Liver (tissue), 9 donors: ENCODE data around the gene KRT83. TPM values are rescaled to one million over a fixed set of nuclear protein-coding genes. Genes with fewer than 3 reads are reported as not detected.

Source experiments
- DNase-seq: peaks from one replicate; pipeline ENCODE4 v3.0.0-alpha.2; 2017; ENCODE audit warnings: low spot score
- H3K27ac ChIP-seq, 2 donors: one replicate each; pipeline ENCODE4 v1.7.0; 2013; ENCODE audit warnings: inconsistent platforms in 2 of 2, low read length in 2 of 2, control low read depth in 1 of 2, low read depth in 1 of 2, mild to moderate bottlenecking in 1 of 2
- H3K27me3 ChIP-seq, 4 donors: one replicate each; pipeline versions ENCODE4 v1.6.1 to v1.7.0; 2013; ENCODE audit warnings: low read length in 3 of 4, inconsistent platforms in 1 of 4, mild to moderate bottlenecking in 1 of 4, moderate library complexity in 1 of 4; ENCODE audit not compliant: control insufficient read depth in 4 of 4, insufficient read depth in 4 of 4
- H3K36me3 ChIP-seq, 4 donors: one replicate each; pipeline versions ENCODE4 v1.6.1 to v1.7.0; 2013; ENCODE audit warnings: low read length in 3 of 4, mild to moderate bottlenecking in 3 of 4, low read depth in 1 of 4, moderate library complexity in 1 of 4; ENCODE audit not compliant: control insufficient read depth in 4 of 4, insufficient read depth in 3 of 4
- H3K4me1 ChIP-seq, 4 donors: one replicate each; pipeline versions ENCODE4 v1.6.1 to v1.7.0; 2013; ENCODE audit warnings: low read length in 3 of 4, mild to moderate bottlenecking in 3 of 4, moderate library complexity in 1 of 4; ENCODE audit not compliant: control insufficient read depth in 4 of 4, insufficient read depth in 4 of 4
- H3K4me3 ChIP-seq, 3 donors: one replicate each; pipeline versions ENCODE4 v1.6.1 to v1.7.0; 2013; ENCODE audit warnings: low read length in 3 of 3, control low read depth in 1 of 3, low read depth in 1 of 3, mild to moderate bottlenecking in 1 of 3
- H3K9ac ChIP-seq, 2 donors: one replicate each; pipeline ENCODE4 v1.7.0; 2013; ENCODE audit warnings: low read length in 2 of 2, mild to moderate bottlenecking in 2 of 2, moderate library complexity in 2 of 2, control low read depth in 1 of 2, low read depth in 1 of 2
- H3K9me3 ChIP-seq, 4 donors: one replicate each; pipeline versions ENCODE4 v1.6.1 to v1.7.0; 2013; ENCODE audit warnings: low read length in 3 of 4; ENCODE audit not compliant: control insufficient read depth in 4 of 4
- CTCF ChIP-seq: fragments of 150-350 bp; IDR thresholded peaks from 2 replicates; pipeline ENCODE4 v1.5.1; 2017; ENCODE audit warnings: improper control_type of control experiment, low read depth, low read length; ENCODE audit not compliant: missing input control
- EGR1 ChIP-seq, 2 donors: IDR thresholded peaks; 2 replicates each; pipeline ENCODE4 v1.6.1; 2016 to 2018; ENCODE audit warnings: antibody characterized with exemption in 2 of 2, low read depth in 2 of 2
- GABPA ChIP-seq, 2 donors: IDR thresholded peaks in 1 of 2; conservative IDR thresholded peaks in 1 of 2; 2 replicates each; pipeline ENCODE4 v1.6.1; 2016; ENCODE audit warnings: antibody characterized with exemption in 2 of 2, mild to moderate bottlenecking in 1 of 2, moderate library complexity in 1 of 2
- HNF4A ChIP-seq, 2 donors: conservative IDR thresholded peaks; 2 replicates each; pipeline ENCODE4 v1.6.1; 2016; ENCODE audit warnings: antibody characterized with exemption in 2 of 2, mild to moderate bottlenecking in 2 of 2
- HNF4G ChIP-seq: IDR thresholded peaks from 2 replicates; pipeline ENCODE4 v1.6.1; 2016; ENCODE audit warnings: antibody characterized with exemption
- NR2F2 ChIP-seq: IDR thresholded peaks from 2 replicates; pipeline ENCODE4 v1.6.1; 2016; ENCODE audit warnings: antibody characterized with exemption
- RAD21 ChIP-seq, 2 donors: IDR thresholded peaks; 2 replicates each; pipeline ENCODE4 v1.6.1; 2016; ENCODE audit warnings: antibody characterized with exemption in 2 of 2, mild to moderate bottlenecking in 2 of 2
- RXRA ChIP-seq, 2 donors: IDR thresholded peaks; 2 replicates each; pipeline ENCODE4 v1.6.1; 2017 to 2018; ENCODE audit warnings: antibody characterized with exemption in 2 of 2, mild to moderate bottlenecking in 1 of 2
- SP1 ChIP-seq: IDR thresholded peaks from 2 replicates; pipeline ENCODE4 v1.6.1; 2018; ENCODE audit warnings: antibody characterized with exemption, mild to moderate bottlenecking
- TAF1 ChIP-seq: conservative IDR thresholded peaks from 2 replicates; pipeline ENCODE4 v1.6.1; 2016; ENCODE audit warnings: antibody characterized with exemption, mild to moderate bottlenecking
- YY1 ChIP-seq: IDR thresholded peaks from 2 replicates; pipeline ENCODE4 v1.6.1; 2016; ENCODE audit warnings: antibody characterized with exemption, mild to moderate bottlenecking
- ZBTB33 ChIP-seq: IDR thresholded peaks from 2 replicates; pipeline ENCODE4 v1.6.1; 2016; ENCODE audit warnings: antibody characterized with exemption
- WGBS: extraction: QIAGEN DNeasy Blood & Tissue Kit; methylation state at CpG from one replicate; pipeline ENCODE4 v1.1.7; 2013; 5-methylcytosine and 5-hydroxymethylcytosine counted together
- polyA plus RNA-seq, 2 donors: library from polyadenylated mRNA; stranded (reverse) in 1 of 2; unstranded in 1 of 2; fragments of 200-250 nt in 1 of 2; fragments of >200 nt in 1 of 2; fragmentation: Nextera tagmentation in 1 of 2; extraction: Ambion mirVana in 1 of 2; gene quantifications; one replicate each; pipeline versions ENCODE4 v1.2.1 to v1.2.3, GENCODE V29; 2013 to 2015
- total RNA-seq, 2 donors: library from RNA; depleted of rRNA; stranded (reverse); fragments of >200 nt; gene quantifications; one replicate each; pipeline ENCODE4 v1.2.3, GENCODE V29; 2014
- TF ChIP-seq, protein P1 (sequence below): IDR thresholded peaks from 2 replicates; pipeline ENCODE4 v1.6.1; 2016; ENCODE audit warnings: antibody characterized with exemption
- TF ChIP-seq, protein P2 (sequence below): IDR thresholded peaks from 2 replicates; pipeline ENCODE4 v1.6.1; 2016; ENCODE audit warnings: antibody characterized with exemption
- TF ChIP-seq, protein P3 (sequence below): IDR thresholded peaks from 2 replicates; pipeline ENCODE4 v1.6.1; 2016; ENCODE audit warnings: antibody characterized with exemption, mild to moderate bottlenecking
- donor health status: healthy.
- donor health status: healthy.
- donor health status: healthy.
- donor health status: healthy.
- donor health status: healthy.

Gene KRT83
- total and polyA plus RNA-seq, 4 donors: not detected

DNA sequence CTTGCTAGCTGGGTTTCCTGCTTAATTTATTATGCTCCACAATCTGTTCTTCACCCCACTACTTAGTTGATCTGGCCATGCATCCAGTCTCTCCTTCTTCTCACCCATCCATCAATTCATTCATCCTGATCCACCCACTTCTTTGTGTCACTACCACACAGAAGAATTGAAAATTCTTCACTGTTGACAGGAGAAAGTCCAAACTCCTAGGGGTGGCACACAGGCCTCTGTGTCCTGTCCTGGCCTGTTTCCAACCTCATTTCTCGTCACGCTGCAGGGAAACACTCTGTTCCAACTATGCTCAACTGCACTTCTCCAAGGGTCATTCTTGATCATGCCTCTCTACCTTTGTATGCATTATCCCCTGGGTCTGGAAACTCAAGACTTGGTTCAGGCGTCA, 10.6 kb upstream of the KRT83 start:
- H3K27ac ChIP-seq: no peak overlapping the region
- DNase-seq: no peak
- no peaks in the 10 kb centered on the region for H3K36me3 ChIP-seq
- H3K27me3 ChIP-seq: no peaks in the 10 kb centered on the region
- H3K4me3 ChIP-seq: no peak overlapping the region
- H3K9ac ChIP-seq: no peak overlapping the region
- no peaks in the 10 kb centered on the region for H3K9me3 ChIP-seq
- H3K4me1 ChIP-seq: peaks cover 0 to 36% (median 24%) of the 10 kb centered on the region in 4 donors
- 49% methylated on average over 3 of the region's 3 CpGs for WGBS
- TF ChIP-seq, protein P1, sequence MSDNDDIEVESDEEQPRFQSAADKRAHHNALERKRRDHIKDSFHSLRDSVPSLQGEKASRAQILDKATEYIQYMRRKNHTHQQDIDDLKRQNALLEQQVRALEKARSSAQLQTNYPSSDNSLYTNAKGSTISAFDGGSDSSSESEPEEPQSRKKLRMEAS: no peak
- TF ChIP-seq SP1 (peak; percentile 52), ZBTB33 (no peak), YY1 (no peak), HNF4G (peak; percentile 23), NR2F2 (no peak), RXRA (IDR thresholded peaks at IDR 0.05) (peak; percentile 16 to 61), TAF1 (no peak), HNF4A (conservative IDR thresholded peaks at IDR 0.05) (peak; percentile 72 to 76), RAD21 (IDR thresholded peaks at IDR 0.05) (no peak), CTCF (no peak), GABPA (IDR thresholded peaks at IDR 0.05 in 1 of 2, conservative IDR thresholded peaks at IDR 0.05 in 1 of 2) (no peak)
- TF ChIP-seq, protein P2, sequence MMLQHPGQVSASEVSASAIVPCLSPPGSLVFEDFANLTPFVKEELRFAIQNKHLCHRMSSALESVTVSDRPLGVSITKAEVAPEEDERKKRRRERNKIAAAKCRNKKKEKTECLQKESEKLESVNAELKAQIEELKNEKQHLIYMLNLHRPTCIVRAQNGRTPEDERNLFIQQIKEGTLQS: no peak
- TF ChIP-seq, protein P3, sequence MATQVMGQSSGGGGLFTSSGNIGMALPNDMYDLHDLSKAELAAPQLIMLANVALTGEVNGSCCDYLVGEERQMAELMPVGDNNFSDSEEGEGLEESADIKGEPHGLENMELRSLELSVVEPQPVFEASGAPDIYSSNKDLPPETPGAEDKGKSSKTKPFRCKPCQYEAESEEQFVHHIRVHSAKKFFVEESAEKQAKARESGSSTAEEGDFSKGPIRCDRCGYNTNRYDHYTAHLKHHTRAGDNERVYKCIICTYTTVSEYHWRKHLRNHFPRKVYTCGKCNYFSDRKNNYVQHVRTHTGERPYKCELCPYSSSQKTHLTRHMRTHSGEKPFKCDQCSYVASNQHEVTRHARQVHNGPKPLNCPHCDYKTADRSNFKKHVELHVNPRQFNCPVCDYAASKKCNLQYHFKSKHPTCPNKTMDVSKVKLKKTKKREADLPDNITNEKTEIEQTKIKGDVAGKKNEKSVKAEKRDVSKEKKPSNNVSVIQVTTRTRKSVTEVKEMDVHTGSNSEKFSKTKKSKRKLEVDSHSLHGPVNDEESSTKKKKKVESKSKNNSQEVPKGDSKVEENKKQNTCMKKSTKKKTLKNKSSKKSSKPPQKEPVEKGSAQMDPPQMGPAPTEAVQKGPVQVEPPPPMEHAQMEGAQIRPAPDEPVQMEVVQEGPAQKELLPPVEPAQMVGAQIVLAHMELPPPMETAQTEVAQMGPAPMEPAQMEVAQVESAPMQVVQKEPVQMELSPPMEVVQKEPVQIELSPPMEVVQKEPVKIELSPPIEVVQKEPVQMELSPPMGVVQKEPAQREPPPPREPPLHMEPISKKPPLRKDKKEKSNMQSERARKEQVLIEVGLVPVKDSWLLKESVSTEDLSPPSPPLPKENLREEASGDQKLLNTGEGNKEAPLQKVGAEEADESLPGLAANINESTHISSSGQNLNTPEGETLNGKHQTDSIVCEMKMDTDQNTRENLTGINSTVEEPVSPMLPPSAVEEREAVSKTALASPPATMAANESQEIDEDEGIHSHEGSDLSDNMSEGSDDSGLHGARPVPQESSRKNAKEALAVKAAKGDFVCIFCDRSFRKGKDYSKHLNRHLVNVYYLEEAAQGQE: no peak

DNA sequence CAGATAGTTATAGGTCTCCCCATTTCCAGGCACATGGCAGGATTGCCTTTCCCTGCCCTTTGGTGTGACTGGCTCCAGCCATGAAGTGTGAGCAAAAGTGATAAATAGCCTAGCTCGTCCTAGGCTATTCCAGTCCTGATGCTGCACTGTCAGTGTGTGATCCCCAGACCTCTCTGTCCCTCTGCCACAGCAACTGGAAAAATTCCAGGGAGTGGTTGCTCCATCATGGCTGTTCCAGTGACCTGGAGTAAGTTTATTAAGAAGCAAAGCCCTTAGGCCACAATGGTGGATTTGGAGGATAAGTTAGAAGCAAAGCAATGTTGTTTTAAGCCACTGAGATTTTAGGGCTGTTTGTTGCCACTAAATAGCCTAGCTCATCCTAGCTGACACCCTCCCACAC, 9.8 kb upstream of the KRT83 start:
- no peaks in the 10 kb centered on the region for H3K9me3 ChIP-seq
- H3K4me1 ChIP-seq: peaks cover 0 to 36% (median 24%) of the 10 kb centered on the region in 4 donors
- no peak for TF ChIP-seq HNF4G
- peak in 1 of 2 donors; percentile 16 for TF ChIP-seq RXRA (IDR thresholded peaks at IDR 0.05)
- peak in 1 of 2 donors; percentile 6 for TF ChIP-seq HNF4A (conservative IDR thresholded peaks at IDR 0.05)
- TF ChIP-seq EGR1 (IDR thresholded peaks at IDR 0.05; ENCODE audit: low read depth in 2 of 2): no peak
- no peak for DNase-seq
- no peaks in the 10 kb centered on the region for H3K27me3 ChIP-seq
- WGBS: 54% methylated on average over 1 of the region's 1 CpG
- no peak overlapping the region for H3K9ac ChIP-seq
- no peaks in the 10 kb centered on the region for H3K36me3 ChIP-seq
- H3K4me3 ChIP-seq: no peak overlapping the region
- no peak overlapping the region for H3K27ac ChIP-seq
